Hepatocyte (in vitro differentiated cells): Measurements from ENCODE around the gene COA1.

ENCODE experiments used
- EZH2 ChIP-seq: fragments of 200-600 bp; sonication (generic); IDR thresholded peaks from 2 replicates; pipeline ENCODE4 v1.6.1; 2016; ENCODE audit warnings: antibody characterized with exemption, mild to moderate bottlenecking, borderline replicate concordance
- TF ChIP-seq, protein P1 (sequence below): fragments of 200-600 bp; sonication (generic); IDR thresholded peaks from 2 replicates; pipeline ENCODE4 v1.5.1; 2016; ENCODE audit warnings: antibody characterized with exemption, mild to moderate bottlenecking; ENCODE audit not compliant: poor library complexity

- TF ChIP-seq, protein P1, sequence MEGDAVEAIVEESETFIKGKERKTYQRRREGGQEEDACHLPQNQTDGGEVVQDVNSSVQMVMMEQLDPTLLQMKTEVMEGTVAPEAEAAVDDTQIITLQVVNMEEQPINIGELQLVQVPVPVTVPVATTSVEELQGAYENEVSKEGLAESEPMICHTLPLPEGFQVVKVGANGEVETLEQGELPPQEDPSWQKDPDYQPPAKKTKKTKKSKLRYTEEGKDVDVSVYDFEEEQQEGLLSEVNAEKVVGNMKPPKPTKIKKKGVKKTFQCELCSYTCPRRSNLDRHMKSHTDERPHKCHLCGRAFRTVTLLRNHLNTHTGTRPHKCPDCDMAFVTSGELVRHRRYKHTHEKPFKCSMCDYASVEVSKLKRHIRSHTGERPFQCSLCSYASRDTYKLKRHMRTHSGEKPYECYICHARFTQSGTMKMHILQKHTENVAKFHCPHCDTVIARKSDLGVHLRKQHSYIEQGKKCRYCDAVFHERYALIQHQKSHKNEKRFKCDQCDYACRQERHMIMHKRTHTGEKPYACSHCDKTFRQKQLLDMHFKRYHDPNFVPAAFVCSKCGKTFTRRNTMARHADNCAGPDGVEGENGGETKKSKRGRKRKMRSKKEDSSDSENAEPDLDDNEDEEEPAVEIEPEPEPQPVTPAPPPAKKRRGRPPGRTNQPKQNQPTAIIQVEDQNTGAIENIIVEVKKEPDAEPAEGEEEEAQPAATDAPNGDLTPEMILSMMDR, result no peak
- no peak for TF ChIP-seq EZH2
Measured at GRCh38 chr7:43753271-43753810, 24.0 kb upstream of the COA1 start.
